Stimulated activated CD8-positive, alpha-beta memory T cell treated with anti-CD3 and anti-CD28 coated beads, Interleukin-12 subunit alpha, Interleukin-12 subunit beta, amount 100 ng/mL, for 1 hour (primary cell): ENCODE data around the gene PAFAH1B1.

Source experiments
- DNase-seq: peaks from one replicate; pipeline ENCODE4 v3.0.0-alpha.2; 2020; ENCODE audit warnings: low read depth

PAFAH1B1 gene

DNA sequence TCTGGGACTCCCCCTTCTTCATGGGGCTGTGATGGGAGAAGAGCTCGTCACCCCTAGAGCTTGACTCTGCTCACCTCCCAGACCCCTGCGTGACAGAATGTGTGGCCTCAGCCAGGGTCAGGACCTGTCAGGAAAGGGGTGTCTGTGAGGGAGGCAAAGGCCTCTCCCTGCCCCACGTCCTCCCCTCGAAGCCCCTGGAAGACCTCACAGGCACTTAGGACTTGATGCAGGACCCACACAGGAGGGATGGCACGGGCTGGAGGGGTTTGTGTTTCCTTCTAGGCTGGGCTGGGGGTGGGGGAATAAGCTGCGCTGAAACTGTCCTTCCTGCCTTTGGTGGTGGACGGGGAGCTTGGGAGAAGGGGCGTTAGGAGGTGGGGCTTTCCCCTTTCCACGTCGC is 129.2 kb downstream of the PAFAH1B1 start:
- DNase-seq = no peak

GRCh38 chr17:2723505-2723996 is 130.1 kb downstream of the PAFAH1B1 start:
- no peak for DNase-seq

DNA sequence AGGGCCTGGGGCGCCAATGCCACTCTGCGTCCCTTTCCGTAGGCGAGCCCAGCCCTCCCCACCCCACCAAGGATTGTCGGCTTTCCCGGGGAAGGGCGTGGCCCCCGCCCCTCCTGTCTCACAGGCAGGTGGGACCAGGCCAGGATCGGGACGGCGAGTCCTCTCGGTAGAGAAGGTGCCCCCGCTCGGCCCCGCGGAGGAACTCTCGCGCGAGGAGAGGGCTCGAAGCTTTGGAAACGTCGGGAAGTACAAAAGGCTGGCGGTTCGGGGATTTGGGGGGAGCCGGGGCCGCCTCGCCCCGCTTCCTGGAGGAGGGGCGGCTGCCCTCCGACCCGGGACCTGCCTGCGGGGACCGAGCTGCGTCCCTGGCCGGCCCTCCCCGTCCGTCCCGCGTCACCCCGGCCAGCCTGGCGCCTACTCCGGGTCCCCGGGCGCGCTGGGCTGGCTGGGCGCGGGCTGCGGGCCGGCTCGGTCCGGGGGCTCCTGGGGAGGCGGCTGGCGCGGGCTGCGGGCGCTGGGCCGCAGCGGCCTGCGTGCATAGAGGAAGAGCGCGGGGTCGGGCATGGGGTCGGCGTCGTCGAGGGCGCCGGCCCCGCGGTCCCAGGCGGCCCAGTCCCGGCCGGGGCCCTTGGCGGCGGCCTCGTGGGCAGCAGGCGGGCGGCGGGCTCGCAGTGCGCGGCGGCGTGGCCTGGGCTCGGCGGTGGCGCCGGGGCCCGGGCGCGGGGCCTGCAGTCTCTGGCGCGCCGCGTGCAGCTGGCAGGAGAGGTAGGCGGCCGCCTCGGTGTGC is 130.7 kb downstream of the PAFAH1B1 start:
- no peak for DNase-seq

GRCh38 chr17:2724784-2725164 is 131.3 kb downstream of the PAFAH1B1 start:
- DNase-seq = no peak

GRCh38 chr17:2730764-2731353 is 137.4 kb downstream of the PAFAH1B1 start:
- DNase-seq = no peak

DNA sequence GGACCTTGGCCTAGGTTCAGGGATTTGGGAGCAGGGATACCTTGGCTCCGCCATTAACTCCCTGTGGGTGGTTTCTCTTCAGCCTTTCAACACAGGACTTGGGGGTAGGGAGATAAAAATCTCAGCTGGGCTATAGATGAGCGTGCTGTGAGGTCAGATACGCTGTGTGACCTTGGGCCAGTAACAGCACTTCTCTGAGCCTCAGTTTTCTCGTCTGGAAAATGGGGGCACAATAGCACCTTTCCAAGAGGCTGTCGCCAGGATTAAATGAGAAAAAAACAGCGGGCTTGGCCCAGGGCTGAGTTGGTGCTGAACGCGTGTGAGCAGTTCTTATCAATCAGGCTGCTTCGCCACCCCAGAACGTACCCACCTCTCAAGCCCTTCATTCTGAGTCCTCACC is 138.4 kb downstream of the PAFAH1B1 start:
- no peak for DNase-seq

DNA sequence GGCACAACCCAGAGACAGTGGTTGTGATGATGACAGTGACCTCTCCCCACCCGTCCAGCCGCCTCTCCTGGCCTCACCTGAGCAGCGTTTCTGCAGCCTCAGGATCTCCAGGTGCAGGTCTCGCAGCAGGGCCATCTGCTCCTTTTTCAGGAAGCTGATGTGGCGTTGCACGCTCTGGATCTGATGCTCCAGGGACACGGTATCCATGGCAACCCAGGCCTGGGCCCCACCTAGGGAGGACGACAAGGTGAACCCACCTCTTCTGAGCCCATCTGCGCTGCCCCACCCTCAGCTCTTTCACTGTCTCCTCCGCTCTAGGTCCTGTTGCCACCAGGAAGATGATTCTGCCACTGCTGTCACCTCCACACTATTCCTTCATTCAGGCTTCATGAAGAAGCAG is 141.5 kb downstream of the PAFAH1B1 start:
- no peak for DNase-seq
